Caki2 (cell line): ENCODE results near the gene GIT2. TPM values are rescaled to one million over a fixed set of nuclear protein-coding genes. Genes with fewer than 3 reads are reported as not detected.
"Not testable (repeated sequence)": the region's sequence is repeated elsewhere in the genome, so short reads cannot be mapped to it uniquely, and the experiment has no call there.

ENCODE experiments used
- DNase-seq: peaks from one replicate; pipeline ENCODE4 v3.0.0-alpha.2; 2015; ENCODE audit warnings: low read depth
- in situ Hi-C: cut with HindIII; loops from 2 replicates; pipeline ENCODE4 v1.10.0; 2016; ENCODE audit warnings: low sequenced_read_pairs, low pct_unique_long_range_greater_than_20kb, mixed read lengths
- total RNA-seq: library from RNA; depleted of rRNA; stranded (reverse); fragments of >200 nt; shearing (Covaris generic); gene quantifications from 2 replicates; pipeline ENCODE4 v1.2.3, GENCODE V29; 2014; ENCODE audit warnings: low replicate concordance

GIT2 gene
- total RNA-seq, 1 experiment from 2014 or later, result 4.5 TPM

GRCh38 chr12:109988274-109988673, 7.9 kb downstream of the GIT2 start:
- no peak for DNase-seq
- in situ Hi-C loops, result no loop called here

DNA sequence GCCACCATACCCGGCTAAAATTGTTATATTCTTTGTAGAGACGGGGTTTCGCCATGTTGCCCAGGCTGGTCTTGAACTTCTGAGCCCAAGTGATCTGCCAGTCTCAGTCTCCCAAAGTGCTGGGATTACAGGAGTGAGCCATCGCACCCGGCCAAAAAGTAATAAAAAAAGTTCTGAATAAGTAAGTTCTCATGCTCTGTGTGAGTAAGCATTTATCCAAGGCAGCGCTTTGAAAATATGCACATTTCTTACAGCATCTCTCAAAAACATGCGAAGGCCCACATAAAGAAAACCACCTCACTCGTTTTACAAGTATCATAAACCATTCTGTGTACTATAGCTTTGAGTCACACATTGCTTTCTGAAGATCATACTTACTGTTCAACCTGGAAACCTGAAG, 8.6 kb downstream of the GIT2 start:
- in situ Hi-C loops, result no loop called here
- no peak for DNase-seq

GRCh38 chr12:109986236-109986635, 9.9 kb downstream of the GIT2 start:
- in situ Hi-C loops, DNase-seq: not testable (repeated sequence)

DNA sequence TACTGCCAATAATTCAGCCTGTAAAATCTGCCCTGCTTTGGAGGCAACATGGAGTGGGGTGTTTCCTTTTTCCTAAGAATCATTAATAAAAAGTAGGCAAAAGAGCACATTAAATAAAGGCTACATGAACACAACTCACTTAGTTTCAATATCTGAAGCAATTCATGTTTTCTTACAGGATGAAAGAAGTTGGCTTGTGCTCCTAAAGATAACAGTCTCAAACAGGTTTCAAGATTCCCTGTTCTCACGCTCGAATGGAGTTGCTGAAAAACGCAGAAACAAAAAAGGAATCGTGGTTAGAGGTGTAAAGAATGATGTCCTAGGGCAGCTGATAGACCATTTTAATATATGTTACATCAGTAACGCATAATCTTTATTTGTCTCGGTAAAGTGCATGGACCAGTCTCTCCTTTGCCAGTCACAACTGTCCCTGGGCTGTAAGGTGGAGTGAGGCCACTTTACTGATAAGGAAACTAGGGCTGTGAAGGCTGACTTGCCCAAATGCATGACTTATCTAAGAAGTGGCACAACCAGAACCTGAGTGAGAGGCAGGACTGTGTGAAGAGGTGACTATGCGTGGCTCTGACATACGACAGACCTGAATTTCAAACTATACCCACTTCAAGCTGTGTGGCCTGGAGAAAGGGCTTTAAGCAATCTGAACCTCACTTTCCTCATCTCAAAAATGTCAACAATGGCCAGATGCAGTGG, 12.6 kb downstream of the GIT2 start:
- in situ Hi-C loops, result no loop called here

DNA sequence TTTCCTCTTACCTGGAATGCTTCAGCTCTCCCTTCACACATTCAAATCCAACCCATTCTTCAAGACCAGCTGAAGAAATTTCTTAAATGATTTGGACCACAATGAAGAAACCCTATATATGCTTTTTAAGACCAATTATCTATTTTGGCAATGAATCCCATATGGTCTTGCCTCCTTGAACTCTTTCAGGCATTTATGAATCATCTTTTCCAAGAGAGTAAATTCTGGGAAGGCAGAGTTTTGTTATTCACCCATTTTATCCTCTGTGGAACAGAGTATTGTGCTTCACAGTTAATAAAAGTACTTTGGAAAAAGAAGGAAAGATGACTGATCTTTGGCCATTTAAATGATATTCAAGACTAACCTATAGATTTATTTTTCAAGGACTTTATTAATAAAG, 14.0 kb downstream of the GIT2 start:
- DNase-seq, result no peak
- in situ Hi-C loops, result no loop called here

More for the DNA sequence above, 12.6 kb downstream of the GIT2 start:
- no peak for DNase-seq

GRCh38 chr12:109981311-109981710, 14.9 kb downstream of the GIT2 start:
- DNase-seq, result no peak
- in situ Hi-C loops, result no loop called here

DNA sequence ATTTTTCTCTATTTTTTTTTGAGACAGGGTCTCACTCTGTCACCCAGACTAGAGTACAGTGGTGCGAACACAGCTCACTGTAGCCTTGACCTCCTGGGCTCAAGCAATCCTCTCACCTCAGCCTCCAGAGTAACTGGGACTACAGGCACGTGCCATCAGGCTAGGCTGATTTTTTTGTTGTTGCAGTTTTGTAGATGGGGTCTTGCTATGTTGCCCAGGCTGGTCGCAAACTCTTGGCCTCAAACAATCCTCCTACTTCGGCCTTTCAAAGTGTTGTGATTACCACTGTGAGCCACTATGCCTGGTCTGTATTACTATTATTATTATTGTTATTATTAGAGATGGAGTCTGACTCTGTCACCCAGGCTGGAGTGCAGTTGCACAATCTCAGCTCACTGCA, 23.3 kb downstream of the GIT2 start:
- no peak for DNase-seq
- in situ Hi-C loops, result no loop called here

DNA sequence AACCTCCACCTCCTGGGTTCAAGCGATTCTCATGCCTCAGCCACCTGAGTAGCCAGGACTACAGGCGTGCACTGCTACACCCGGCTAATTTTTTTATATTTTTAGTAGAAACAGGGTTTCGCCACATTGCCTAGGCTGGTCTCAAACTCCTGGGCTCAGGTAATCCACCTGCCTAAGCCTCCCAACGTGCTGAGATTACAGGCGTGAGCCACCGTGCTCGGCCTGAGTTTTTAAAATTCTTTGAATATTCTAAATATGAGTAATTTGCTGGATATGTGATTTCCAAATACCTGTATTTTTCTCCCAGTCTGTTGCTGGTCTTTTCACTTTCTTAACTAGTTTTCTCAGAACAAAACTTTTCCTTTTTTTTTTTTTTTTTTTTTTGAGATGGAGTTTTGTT, 27.4 kb downstream of the GIT2 start:
- no peak for DNase-seq

DNA sequence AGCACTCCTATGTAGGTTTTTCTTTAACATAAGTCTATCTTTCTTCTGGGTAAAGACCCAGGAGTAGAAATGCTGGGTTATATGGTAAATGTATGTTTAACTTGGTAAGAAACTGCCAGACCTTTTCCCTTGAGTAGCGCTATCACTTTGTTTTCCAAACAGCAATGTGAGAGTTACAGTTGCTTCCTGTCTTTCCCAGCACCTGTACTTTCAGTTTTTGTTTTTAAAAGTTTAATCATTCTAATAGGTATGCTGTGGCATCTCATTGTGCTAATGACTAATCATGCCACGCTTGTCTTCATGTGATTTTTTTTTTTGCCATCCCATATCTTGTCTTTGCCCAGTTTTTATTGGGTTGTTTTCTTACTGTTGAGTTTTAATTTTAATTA, 28.1 kb downstream of the GIT2 start:
- in situ Hi-C loops, result no loop called here
- no peak for DNase-seq

More for the DNA sequence above, 27.4 kb downstream of the GIT2 start:
- in situ Hi-C loops, result no loop called here

DNA sequence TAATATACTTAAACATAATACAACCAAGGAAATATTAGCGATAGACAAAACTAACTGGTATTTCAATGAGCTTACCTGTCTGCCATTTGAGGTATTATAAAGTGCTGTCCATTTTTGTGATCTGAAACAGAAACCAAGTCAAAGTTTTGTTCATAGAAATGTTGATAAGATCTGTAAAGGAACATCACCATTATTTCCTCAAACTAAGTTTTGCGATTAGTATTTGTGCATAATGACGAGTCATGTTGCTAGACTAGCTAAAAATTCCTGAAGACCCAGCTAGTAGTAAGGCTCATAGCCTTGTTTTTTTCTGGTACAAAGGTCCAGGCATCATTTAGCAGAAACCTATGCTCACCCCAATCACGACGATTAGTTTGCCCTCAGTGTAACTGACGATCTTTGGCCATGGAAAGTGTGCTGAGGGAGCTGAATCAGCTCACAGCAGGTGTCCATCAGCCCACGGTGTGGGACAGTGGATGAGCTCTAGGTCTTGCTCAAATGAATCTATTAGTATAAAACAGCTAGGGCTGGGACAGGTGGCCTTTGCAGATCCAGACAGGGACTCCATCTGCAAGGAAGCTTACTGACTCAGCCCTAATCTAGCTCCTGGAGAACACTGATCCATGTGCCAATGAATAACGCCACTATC, 28.7 kb downstream of the GIT2 start:
- no peak for DNase-seq
- in situ Hi-C loops, result no loop called here

DNA sequence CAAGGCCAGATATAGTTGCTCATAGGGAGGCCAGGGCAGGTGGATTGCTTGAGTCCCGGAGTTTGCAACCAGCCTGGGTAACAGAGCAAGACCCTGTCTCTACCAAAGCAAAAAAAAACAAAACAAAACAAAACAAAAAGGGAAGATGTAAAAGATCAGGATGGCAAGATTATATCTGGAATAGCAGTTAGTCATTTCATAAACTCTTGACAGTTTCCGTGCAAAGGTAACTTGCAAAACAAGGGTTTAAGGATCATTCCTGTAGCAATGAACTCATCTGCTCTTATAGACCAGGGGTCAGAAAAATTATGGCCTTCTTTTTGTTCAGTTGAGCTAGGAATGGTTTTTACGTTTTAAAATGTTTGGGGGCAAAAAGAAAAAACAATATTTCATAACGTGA, 29.6 kb downstream of the GIT2 start:
- in situ Hi-C loops, result no loop called here

DNA sequence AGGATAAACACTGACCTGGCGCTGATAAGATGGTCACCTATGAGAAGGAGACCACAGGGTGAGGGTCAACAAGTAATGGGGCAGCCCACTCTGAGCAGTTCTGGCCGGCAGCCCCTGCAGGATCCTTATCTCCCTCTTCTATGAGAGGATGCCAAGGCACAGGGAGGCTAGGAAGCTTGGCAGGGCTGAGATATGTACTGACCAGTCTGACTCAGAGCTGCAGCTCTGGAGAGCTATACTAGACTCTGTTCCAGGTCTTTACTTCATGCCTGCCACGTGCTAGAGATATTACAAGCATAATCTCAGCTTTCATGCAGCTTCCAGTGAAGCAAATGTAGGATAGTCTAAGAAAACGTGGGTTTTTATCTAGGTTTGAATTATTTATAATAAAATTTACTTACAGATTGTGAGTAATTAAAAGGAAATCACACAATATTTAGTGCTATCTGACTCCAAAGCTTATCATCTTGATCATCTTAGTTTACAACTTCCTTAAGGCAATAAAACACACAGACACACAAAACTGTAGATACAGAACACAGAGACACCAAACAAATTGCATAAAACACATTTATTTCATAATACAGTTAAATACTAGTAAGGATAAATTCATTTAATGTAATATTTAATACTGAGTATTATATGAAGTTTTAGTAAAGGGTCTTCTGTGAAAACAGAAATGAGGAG, 32.3 kb downstream of the GIT2 start:
- DNase-seq, result no peak

More for the DNA sequence above, 29.6 kb downstream of the GIT2 start:
- DNase-seq, result no peak

DNA sequence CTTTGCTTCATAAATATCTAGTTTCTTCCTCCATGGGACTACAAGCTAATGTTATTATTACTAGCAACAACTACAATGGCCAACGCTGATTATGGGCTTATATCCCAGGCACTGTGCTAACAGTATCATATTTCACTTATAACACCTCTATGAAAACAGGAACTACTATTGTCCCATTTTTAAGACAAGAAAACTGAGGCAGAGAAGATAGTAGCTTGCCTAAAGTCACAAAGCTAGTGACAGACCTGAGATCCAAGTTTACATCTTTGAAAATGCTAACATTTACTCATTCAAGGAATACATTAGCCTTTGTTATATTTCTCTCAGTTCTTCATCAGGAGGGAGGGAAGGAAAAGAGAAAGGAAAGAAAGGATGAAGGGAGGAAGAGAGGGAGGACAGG, 32.8 kb downstream of the GIT2 start:
- no peak for DNase-seq
- in situ Hi-C loops, result no loop called here

More for the DNA sequence above, 32.3 kb downstream of the GIT2 start:
- in situ Hi-C loops, result no loop called here

DNA sequence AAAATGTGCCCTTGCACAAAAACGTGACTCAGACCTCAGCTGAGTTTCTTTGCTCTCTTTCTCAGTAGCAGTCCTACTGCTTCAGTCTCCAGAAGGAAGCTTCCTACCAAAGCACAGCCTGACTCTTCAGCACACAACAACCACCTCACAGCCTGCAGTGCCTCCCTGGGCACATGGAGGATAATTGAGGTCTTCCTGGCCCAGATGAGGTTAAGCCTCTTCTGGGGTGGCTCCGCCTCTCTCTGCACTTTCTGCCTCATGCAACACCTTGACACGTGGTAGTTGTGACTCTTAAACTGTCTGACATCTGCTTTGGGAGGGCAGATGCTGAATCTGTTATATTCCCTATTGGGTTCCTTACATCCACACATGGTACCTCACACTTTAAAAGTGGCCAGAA, 33.8 kb downstream of the GIT2 start:
- no peak for DNase-seq
- in situ Hi-C loops, result no loop called here

GRCh38 chr12:109961612-109962011, 34.6 kb downstream of the GIT2 start:
- in situ Hi-C loops, result no loop called here

GRCh38 chr12:109961201-109961600, 35.0 kb downstream of the GIT2 start:
- in situ Hi-C loops, result no loop called here
- no peak for DNase-seq

More at GRCh38 chr12:109961612-109962011, 34.6 kb downstream of the GIT2 start:
- no peak for DNase-seq

- no peak for DNase-seq
- in situ Hi-C loops, result no loop called here
Measured at GRCh38 chr12:109959411-109960093, 36.6 kb downstream of the GIT2 start.

DNA sequence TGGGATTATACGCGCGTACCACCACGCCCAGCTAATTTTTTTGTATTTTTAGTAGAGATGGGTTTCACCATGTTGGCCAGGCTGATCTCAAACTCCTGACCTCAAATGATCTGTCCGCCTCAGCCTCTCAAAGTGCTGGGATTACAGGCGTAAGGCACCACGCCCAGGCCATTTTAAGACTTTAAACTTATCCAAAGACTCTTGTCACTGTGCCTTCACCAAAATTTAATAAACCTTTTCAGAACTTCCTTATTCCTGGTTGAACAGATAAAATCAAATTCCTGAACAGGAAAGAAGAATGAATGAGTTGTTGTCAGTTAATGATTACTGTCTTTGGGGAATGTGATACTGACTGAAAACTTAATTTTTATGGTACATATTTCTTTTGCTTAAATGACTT, 37.8 kb downstream of the GIT2 start:
- no peak for DNase-seq
- in situ Hi-C loops, result no loop called here

GRCh38 chr12:109953656-109954055, 42.5 kb downstream of the GIT2 start:
- in situ Hi-C loops, result no loop called here
- DNase-seq, result no peak
